DOHH2 (cell line): ENCODE results near the gene INPP4B.

Source experiments
- EZH2phosphoT487 ChIP-seq: fragments of 200-600 bp; sonication (generic); IDR thresholded peaks from 2 replicates; pipeline ENCODE4 v1.6.1; 2017; ENCODE audit warnings: borderline replicate concordance, mild to moderate bottlenecking, antibody characterized with exemption, low read length, moderate library complexity, mixed read lengths
- TF ChIP-seq, protein P1 (sequence below): fragments of 200-600 bp; sonication (generic); IDR thresholded peaks from one replicate; pipeline ENCODE4 v1.5.1; 2014; ENCODE audit warnings: antibody characterized with exemption, mild to moderate bottlenecking, low read depth, low read length; ENCODE audit not compliant: poor library complexity, severe bottlenecking

DNA sequence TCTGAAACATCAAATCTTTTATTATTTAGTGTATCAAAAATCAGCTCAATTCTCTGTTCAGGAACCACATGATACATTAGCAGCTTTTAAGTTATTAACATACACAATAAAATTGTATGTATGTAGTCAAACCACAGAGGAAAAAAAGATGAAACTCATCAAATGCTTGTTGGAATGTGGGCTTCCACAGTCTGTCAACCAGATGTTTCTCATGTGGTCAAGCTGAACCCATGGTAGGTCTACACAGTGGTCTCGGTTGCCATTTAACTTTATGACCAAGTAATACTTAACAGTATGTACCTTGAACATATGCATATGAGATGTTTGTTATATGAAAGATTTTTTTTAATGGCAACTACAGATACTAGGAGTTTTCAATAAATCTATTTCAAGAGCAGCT is 781.9 kb downstream of the INPP4B start:
- TF ChIP-seq, protein P1, sequence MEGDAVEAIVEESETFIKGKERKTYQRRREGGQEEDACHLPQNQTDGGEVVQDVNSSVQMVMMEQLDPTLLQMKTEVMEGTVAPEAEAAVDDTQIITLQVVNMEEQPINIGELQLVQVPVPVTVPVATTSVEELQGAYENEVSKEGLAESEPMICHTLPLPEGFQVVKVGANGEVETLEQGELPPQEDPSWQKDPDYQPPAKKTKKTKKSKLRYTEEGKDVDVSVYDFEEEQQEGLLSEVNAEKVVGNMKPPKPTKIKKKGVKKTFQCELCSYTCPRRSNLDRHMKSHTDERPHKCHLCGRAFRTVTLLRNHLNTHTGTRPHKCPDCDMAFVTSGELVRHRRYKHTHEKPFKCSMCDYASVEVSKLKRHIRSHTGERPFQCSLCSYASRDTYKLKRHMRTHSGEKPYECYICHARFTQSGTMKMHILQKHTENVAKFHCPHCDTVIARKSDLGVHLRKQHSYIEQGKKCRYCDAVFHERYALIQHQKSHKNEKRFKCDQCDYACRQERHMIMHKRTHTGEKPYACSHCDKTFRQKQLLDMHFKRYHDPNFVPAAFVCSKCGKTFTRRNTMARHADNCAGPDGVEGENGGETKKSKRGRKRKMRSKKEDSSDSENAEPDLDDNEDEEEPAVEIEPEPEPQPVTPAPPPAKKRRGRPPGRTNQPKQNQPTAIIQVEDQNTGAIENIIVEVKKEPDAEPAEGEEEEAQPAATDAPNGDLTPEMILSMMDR, result no peak
- TF ChIP-seq EZH2phosphoT487, result no peak
